ENCODE measurements around the gene TMPRSS9. TPM values are rescaled to one million over a fixed set of nuclear protein-coding genes. Genes with fewer than 3 reads are reported as not detected.
A peak's percentile ranks its signal among the peaks of the same experiment; 100 is the strongest.

Gene TMPRSS9
- total and polyA plus RNA-seq, 2 of the 13 experiments (the other 11 are each of a cell fraction or from before 2014, with no cell fraction given): 2.5 to 5.2 TPM

DNA sequence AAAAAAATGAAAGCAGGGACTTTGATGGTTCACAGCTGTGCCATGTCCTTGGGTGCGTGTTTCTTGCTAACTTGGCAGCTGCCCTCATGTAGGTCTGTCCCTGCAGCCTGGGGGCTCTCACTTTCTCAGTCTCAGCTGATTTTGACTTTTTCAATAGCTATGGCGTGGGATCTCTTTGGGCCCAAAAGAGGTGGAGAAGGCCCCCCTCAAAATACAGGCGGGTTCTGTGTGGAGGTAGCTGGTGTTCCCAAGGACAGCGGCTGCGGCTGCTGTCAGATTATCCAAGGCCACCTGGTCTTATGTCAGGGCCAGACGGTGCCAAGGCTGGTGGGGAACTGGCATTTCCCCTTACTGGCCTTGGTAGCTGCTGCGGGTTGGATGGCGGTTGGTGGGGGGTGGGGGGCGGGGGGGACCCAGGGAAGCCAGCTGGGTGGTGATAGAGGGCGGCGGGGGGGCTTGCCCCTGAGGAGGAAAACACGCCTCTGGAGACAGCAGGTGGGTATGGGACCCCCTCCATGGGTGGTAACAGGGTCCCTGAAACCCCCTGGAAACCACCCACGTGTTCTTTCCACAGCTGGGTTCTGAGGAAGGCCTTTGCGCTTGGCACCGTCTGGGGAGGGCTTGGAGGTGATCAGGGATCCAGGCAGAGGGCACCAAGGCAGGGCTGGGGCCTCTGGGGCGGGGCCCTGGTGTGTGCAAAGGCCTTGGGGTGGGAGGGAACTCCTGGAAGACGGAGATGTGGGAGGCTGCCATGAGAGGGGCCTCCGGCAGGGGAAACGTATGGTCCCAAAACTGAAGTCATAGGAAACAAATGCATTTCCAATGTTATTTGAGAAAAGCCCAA, 63.2 kb downstream of the TMPRSS9 start (continued):
- TF ChIP-seq, protein P1, sequence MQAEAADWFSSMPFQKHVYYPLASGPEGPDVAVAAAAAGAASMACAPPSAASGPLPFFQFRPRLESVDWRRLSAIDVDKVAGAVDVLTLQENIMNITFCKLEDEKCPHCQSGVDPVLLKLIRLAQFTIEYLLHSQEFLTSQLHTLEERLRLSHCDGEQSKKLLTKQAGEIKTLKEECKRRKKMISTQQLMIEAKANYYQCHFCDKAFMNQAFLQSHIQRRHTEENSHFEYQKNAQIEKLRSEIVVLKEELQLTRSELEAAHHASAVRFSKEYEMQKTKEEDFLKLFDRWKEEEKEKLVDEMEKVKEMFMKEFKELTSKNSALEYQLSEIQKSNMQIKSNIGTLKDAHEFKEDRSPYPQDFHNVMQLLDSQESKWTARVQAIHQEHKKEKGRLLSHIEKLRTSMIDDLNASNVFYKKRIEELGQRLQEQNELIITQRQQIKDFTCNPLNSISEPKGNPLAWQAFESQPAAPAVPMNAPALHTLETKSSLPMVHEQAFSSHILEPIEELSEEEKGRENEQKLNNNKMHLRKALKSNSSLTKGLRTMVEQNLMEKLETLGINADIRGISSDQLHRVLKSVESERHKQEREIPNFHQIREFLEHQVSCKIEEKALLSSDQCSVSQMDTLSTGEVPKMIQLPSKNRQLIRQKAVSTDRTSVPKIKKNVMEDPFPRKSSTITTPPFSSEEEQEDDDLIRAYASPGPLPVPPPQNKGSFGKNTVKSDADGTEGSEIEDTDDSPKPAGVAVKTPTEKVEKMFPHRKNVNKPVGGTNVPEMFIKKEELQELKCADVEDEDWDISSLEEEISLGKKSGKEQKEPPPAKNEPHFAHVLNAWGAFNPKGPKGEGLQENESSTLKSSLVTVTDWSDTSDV (CRISPR knock-in tag; IDR thresholded peaks at IDR 0.05): no peak
- TF ChIP-seq POGZ (CRISPR knock-in tag; IDR thresholded peaks at IDR 0.05) (no peak), BRCA1 (CRISPR knock-in tag; IDR thresholded peaks at IDR 0.05) (no peak), ZNF772 (CRISPR knock-in tag; IDR thresholded peaks at IDR 0.05) (no peak), SKI (IDR thresholded peaks at IDR 0.05; ENCODE audit: partially characterized antibody) (no peak), POLR2A (IDR thresholded peaks at IDR 0.05; ENCODE audit: insufficient read depth in 1 of 2, low read depth in 2 of 2, low read length in 2 of 2) (0 out of 4 replicates have a peak, but pooled peaks of 1 of the 2 experiments have one; percentile 19), ZNF333 (CRISPR knock-in tag; IDR thresholded peaks at IDR 0.05; ENCODE audit: borderline replicate concordance) (no peak), MED13 (CRISPR knock-in tag; IDR thresholded peaks at IDR 0.05) (no peak), ZNF510 (CRISPR knock-in tag; IDR thresholded peaks at IDR 0.05; ENCODE audit: low read depth) (no peak), AGO2 (optimal IDR thresholded peaks at IDR 0.05; ENCODE audit: low read depth, low read length) (peak; percentile 86)
- TF ChIP-seq, protein P2, sequence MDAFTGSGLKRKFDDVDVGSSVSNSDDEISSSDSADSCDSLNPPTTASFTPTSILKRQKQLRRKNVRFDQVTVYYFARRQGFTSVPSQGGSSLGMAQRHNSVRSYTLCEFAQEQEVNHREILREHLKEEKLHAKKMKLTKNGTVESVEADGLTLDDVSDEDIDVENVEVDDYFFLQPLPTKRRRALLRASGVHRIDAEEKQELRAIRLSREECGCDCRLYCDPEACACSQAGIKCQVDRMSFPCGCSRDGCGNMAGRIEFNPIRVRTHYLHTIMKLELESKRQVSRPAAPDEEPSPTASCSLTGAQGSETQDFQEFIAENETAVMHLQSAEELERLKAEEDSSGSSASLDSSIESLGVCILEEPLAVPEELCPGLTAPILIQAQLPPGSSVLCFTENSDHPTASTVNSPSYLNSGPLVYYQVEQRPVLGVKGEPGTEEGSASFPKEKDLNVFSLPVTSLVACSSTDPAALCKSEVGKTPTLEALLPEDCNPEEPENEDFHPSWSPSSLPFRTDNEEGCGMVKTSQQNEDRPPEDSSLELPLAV (CRISPR knock-in tag; conservative IDR thresholded peaks at IDR 0.05; ENCODE audit: low read depth): no peak
